SK-N-SH (cell line): ENCODE data around the gene SYT7.

ENCODE experiments used
- CHD2 ChIP-seq: fragments of 150-350 bp; IDR thresholded peaks from 2 replicates; pipeline ENCODE4 v1.6.1; 2018; ENCODE audit warnings: low read length; ENCODE audit not compliant: partially characterized antibody
- EP300 ChIP-seq, 2 experiments: IDR thresholded peaks; 2 replicates each; pipeline versions ENCODE4 v1.4.0 to v1.6.1; 2012; ENCODE audit warnings: borderline replicate concordance in 1 of 2, low read depth in 1 of 2, low read length in 1 of 2
- PBX3 ChIP-seq: IDR thresholded peaks from 2 replicates; pipeline ENCODE4; 2012
- RAD21 ChIP-seq: IDR thresholded peaks from 2 replicates; pipeline ENCODE4 v1.6.1; 2012; ENCODE audit warnings: mild to moderate bottlenecking, low read length
- YY1 ChIP-seq: IDR thresholded peaks from 2 replicates; pipeline ENCODE4 v1.4.0; 2012; ENCODE audit warnings: low read depth, mild to moderate bottlenecking
- TF ChIP-seq, protein P1 (sequence below): fragments of 200-600 bp; sonication (generic); IDR thresholded peaks from 2 replicates; pipeline ENCODE4 v1.6.1; 2017; ENCODE audit warnings: antibody characterized with exemption, mild to moderate bottlenecking, moderate library complexity
- TF ChIP-seq, protein P2 (sequence below): IDR thresholded peaks from 2 replicates; pipeline ENCODE4 v1.4.0; 2012; ENCODE audit warnings: low read depth

GRCh38 chr11:61599968-61600710, 19.3 kb upstream of the SYT7 start:
- TF ChIP-seq YY1, result no peak
- TF ChIP-seq, protein P1, sequence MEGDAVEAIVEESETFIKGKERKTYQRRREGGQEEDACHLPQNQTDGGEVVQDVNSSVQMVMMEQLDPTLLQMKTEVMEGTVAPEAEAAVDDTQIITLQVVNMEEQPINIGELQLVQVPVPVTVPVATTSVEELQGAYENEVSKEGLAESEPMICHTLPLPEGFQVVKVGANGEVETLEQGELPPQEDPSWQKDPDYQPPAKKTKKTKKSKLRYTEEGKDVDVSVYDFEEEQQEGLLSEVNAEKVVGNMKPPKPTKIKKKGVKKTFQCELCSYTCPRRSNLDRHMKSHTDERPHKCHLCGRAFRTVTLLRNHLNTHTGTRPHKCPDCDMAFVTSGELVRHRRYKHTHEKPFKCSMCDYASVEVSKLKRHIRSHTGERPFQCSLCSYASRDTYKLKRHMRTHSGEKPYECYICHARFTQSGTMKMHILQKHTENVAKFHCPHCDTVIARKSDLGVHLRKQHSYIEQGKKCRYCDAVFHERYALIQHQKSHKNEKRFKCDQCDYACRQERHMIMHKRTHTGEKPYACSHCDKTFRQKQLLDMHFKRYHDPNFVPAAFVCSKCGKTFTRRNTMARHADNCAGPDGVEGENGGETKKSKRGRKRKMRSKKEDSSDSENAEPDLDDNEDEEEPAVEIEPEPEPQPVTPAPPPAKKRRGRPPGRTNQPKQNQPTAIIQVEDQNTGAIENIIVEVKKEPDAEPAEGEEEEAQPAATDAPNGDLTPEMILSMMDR, result no peak
- TF ChIP-seq, protein P2, sequence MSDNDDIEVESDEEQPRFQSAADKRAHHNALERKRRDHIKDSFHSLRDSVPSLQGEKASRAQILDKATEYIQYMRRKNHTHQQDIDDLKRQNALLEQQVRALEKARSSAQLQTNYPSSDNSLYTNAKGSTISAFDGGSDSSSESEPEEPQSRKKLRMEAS, result no peak
- TF ChIP-seq EP300 (IDR thresholded peaks at IDR 0.05; ENCODE audit: borderline replicate concordance in 1 of 2, low read depth in 1 of 2, low read length in 1 of 2), result no peak
- no peak for TF ChIP-seq CHD2
- TF ChIP-seq RAD21, result no peak
- no peak for TF ChIP-seq PBX3
